Activated CD4-positive, alpha-beta T cell treated with anti-CD3 and anti-CD28 coated beads for 24 hours (primary cell): Measurements from ENCODE around the gene C1QTNF2.
A peak's percentile ranks its signal among the peaks of the same experiment; 100 is the strongest.

Experiments
- DNase-seq, 2 donors: peaks; one replicate each; pipeline ENCODE4 v3.0.0-alpha.2; 2020; ENCODE audit warnings: low read depth in 2 of 2

The C1QTNF2 gene, protein sequence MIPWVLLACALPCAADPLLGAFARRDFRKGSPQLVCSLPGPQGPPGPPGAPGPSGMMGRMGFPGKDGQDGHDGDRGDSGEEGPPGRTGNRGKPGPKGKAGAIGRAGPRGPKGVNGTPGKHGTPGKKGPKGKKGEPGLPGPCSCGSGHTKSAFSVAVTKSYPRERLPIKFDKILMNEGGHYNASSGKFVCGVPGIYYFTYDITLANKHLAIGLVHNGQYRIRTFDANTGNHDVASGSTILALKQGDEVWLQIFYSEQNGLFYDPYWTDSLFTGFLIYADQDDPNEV

GRCh38 chr5:160369990-160370712 lies at the start of gene C1QTNF2:
Gene C1QTNF2, minus strand, starts transcription at chr5:160370626. Its CDS starts 15,615 bp downstream, at chr5:160355011.
- peak in 1 of 2 donors; percentile 3 for DNase-seq

DNA sequence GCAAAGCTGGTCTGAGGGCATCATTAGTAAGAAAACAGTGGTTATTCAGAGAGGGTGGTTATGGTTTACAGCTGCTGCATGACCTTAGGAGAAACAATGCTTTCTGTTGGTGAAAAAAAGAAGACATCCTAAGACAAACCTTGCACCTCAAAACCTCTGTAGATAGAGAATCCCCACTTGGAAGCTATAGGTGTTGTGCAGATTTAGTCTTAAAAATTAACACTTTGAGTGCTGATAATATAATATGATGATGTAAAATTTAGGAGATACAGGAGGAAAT lies 49.8 kb upstream of the C1QTNF2 start:
- DNase-seq: no peak

DNA sequence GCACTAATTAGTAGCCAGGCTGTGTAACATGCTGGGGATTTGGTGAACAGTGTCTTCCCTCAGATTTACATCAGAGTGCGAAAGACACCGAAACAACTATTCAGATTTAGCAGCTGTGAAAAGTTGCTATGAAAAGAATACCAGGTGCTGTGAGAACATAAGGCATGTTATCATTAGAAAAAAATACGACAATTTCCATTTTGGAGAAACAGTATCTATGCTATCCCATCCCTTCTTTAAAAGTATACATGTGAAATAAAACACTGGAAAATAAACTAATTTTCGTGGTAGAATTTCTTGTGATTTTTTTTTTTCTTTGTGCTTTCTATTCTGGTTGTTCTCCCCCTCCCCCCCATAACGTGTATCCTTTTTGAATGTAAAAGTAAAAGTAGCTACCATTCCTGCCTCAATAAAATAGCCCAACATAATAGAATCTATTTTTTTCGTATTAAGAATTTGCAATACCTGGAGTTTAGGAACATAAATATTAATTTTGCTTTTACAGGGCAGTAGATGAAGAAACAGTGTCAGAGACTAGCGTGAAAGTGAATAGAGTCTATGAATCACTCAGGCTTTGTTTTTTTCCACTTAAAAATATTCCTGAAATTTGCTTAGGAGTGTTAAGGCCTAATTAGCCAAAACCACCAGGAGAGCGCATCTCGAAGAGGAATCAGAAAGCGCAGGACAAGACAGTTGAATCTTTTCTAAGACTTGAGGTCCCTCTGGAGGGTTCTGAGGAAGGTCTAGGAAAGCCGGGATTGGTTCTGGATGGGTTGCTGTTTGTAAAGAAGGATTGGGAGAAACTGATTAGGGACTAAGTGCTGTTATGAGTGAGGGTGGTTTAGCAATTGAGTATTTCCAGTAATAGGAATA lies 49.3 kb upstream of the C1QTNF2 start:
- DNase-seq: no peak

DNA sequence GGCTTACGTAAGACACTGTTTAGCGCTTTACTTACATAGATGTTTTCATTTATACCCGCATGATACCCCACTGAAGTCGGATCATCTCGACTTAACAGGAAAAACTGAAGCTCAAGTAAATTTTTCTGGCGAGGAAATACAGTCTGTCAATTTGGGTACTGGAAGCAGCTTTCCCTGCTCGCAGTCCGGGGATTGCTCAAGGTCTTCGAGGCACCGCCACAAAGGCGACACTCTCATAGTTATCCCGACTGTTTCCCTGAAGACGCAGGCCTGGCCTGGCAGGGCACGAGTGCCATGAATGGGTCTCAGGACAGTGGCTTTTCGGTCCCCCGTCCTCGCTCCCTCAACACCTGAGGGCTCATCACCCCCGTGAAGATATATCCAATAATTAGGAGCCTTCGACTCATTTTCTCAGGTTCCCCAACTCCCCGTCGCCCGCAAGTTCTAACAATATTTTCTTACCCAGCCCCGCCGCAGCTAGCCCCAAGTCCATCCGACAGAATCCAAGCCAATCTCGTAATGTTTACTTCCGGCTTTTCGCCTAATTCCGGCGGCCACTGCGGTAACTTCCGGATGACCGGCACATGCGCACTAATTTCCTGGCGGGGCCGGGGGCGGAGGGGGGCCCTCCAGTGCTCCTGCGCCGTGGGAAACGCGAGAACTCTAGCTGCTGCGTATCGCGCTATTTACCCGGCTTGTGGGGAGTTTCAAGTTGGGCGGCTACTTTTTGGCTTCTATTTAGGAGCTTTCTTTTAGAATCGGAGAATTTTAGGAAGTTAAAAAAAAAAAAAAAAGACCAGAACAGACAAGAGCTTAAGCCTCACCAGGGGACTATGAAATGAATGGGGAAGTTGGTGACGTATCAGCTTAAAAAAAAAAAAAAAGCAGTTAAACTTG lies 48.4 kb upstream of the C1QTNF2 start, which contains the start of gene SLU7:
SLU7 (minus strand) TSS at position 521 of the 897 bp plus-strand sequence. CDS start 3,787 bp downstream, outside the sequence.
- peak; percentile 84 to 88 for DNase-seq

DNA sequence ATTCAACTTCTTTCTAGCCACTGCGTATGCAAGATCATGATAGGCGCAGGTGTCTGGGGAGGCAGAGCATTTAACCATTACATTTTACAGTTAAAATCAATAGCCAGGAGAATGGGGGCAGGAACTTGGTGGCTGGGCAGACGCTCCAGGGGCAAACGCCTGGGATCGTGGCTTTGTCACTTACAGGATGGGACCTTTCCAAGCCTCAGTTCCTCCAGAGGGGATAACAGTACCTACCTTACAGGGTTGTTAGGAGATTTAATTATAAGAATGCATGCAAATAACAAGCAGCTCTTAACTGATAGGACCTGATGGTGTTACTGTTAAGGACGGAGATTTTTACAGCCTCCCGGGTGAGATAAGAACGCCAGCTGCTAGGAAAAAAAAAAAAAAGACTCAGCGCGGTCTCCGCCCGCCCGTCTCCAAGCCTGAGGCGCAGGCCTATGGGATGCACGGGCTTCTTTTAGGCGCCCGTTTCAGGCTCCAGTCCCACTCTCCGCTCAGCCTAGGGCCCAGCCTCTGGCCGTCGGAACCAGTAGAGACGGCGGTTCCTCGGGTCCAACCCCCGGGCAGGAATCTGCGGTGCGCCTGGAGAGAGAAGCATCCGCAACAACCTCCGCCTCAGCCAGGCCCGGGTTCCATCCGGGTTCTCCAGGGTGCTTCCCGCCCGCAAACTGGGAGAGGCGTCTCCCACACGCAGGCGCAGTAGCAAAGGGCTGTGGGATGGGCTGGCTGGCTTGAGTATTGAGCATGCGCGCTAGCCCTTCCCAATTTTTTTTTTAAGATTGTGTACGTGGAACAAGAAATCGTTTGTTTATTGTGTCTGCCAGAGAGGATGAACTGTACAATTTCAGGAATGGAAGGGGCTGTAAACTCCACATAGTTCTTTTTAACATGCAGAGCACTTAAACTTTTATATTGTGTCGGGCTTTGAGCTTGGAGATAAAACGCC lies 29.3 kb upstream of the C1QTNF2 start, which contains the start of gene FAM200C:
FAM200C (minus strand) TSS at position 653 of the 952 bp plus-strand sequence. CDS start 4,564 bp downstream, outside the sequence.
- peak; percentile 44 to 63 for DNase-seq

DNA sequence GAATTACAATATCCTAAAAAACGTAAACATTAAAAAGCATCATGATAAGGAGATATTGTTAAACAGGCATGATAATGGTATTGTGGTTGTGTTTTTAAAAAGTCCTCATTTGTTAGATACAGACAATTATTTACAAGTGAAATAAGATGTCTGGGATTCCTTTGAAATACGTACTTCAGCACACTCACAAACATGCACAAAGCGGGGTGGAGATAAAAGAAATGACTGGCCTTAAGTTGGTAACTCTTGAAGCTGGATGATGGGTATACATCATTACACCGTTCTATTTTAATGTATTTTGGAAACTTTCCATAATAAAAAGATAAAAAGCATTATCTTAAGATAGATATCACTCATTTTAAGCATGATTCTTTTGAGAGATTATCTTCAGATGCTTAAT lies 28.4 kb upstream of the C1QTNF2 start:
- DNase-seq: no peak

DNA sequence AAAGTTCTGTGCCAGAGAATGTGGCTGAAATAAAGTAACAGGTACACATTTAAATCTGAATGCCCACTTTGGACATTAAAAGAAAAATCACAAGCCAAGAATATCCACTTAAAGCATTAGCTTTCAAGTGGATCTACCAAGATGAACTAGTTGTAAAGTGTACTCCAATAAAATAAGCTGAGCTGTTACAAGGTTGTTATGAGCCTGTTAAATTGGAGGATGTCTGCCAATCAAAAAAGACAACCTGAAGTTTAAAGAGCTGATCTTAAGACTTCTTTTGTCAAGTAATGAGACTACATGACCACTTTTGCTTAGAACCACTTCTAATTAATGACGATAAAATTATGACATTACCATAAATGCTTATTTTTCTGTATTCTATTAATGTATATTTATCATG lies 27.1 kb upstream of the C1QTNF2 start:
- DNase-seq: no peak

DNA sequence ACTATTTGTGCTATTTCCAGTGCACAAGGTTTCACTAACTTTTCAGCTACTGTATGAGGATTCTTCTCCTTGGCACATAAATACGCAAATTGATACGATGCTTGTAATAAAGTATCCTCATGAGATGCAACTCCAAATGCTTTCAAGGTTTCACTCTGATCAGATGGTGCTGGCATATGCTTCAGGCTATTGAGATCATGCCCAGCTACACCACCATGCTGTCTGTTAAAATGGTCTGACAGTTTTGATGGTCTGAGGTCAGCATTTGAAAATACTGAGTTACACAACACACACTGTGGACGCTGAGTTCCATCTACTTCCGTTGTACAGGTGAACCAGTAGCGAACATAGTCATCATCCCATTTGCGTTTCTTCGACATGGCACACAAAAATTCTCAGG lies 24.7 kb upstream of the C1QTNF2 start:
- no peak for DNase-seq

DNA sequence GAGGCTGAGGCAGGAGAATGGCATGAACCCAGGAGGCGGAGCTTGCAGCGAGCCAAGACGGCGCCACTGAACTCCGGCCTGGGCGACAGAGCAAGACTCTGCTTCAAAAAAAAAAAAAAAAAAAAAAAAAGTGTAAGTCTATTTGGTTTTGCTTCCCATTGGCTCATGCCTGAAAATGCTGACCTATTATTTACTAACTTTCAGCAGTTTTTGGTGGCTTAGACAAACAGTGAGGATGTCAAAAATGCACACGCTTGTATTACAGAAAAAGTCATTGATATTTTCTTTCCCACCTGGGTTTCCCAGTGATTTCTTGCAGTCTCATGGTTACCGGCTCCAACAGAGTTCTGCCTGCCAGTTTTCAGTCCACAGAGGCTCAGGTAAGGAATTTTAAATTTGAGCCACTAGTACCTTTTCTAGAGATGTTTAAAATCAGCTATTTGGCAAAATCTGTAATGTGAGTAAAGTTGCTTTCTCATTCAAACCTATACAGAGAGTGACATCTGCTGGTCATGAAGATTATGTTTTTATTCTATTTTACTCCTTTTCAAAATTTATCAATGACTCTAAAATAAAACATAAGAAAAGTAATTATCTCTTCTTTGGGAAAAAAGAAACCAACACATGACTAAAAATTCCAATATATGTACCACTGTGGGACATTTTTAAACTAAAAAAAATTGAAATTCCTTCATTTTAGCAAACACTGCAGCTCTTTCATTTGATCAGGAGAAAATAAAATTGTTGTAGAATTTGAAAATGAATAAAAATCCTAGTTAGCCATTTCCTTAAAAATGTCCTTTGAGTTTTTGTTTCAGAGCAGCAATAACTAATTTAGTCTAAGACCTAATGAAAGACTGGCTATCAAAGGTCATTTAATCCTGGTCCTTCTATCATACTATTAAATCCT lies 20.6 kb upstream of the C1QTNF2 start:
- no peak for DNase-seq

DNA sequence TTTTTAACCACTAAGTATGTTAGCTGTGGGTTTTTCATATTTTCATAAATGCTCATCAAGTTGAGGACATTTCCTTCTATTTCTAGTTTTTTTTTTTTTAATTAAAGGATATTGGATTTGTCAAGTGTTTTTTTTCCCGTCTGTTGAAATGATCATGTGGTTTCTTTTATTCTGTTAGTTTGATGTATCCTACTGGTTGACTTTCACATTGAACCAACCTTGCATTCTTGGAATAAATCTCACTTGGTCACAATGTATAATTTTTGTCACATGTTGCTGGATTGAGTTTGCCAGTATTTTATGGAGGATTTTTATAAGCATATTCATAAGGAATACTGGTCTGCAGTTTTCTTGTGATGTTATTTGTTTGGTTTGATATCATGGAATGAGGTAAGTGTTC lies 17.0 kb upstream of the C1QTNF2 start:
- DNase-seq: no peak

DNA sequence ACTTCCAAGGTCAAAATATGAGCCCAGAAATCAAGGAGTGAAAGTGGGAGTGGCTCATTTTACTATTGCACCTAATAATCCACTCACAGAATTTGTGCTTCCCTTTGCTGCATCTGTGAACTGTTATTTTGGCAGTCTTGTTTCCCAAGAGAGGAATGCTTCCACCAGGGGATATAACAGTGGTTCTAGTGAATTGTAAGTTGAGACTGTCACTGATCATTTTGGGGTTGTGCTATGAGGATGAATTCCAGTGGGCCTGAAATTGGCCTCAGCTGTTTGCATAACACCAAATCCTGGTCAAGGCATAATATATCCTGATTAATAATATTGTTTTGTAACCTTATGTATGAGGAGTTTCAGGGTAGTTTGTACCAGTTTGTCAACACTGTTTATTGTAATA lies 15.1 kb upstream of the C1QTNF2 start:
- DNase-seq: no peak

- no peak for DNase-seq
Measured at GRCh38 chr5:160384681-160385080, 14.3 kb upstream of the C1QTNF2 start.

DNA sequence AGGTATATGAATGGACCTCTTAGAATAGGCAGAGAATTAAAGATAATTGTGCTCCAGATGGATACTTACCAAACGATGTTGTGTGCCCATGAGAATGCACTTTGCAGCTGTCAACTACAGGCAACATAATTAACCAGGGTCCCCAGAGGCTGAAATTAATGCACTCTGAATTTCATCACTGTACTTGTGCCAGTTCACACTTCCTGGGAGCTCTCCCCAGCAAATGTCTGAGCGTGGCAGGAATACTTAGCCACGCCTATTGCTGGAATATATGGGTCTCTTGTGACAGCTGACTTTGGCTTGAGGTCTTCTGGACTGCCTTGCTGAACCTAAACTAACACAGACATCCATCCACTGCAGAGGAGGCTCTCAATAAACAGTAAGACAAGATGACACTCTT lies 11.9 kb upstream of the C1QTNF2 start:
- no peak for DNase-seq

DNA sequence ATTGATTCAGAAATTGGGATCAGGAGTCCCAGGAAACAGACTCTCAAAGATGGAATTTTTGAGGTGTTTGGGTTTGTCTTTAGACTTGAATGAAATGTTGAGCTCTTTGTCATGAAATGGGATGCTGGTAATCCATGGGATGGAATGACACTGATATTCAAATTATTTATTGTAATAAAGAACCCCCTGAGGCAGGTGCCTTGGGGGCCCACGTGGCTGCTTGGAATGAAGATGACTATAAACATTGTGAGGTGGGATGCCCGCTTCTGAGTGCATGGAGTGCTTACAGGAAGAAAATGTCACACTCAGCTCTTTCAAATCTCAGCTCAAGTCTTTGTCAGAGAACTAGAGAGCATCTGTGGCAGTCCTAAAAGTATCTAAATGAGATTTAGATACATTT lies 9.6 kb upstream of the C1QTNF2 start:
- no peak for DNase-seq

GRCh38 chr5:160379511-160379910 lies 9.1 kb upstream of the C1QTNF2 start:
- no peak for DNase-seq

GRCh38 chr5:160378330-160378729 lies 7.9 kb upstream of the C1QTNF2 start:
- no peak for DNase-seq

DNA sequence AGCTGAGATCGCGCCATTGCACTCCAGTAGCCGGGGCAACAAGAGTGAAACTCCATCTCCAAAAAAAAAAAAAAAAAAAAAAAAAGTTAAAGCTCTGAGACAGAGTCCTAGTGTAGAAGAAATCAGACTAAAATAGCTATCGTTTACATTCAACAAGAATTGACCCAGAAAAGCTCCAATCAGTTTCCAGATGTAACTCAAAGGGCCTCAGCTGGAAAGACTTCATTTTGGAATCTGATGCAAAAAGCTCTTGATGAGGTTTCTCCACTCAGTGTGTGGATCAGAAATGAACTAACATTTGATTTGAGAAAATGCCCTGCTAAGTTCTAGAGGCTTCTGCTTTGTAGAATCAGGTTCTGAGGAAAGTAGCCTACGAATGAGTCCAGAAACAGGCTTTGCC lies 7.2 kb upstream of the C1QTNF2 start:
- no peak for DNase-seq

- DNase-seq: no peak
Measured at GRCh38 chr5:160376416-160376815, 6.0 kb upstream of the C1QTNF2 start.

- no peak for DNase-seq
Measured at GRCh38 chr5:160375701-160376100, 5.3 kb upstream of the C1QTNF2 start.
